GM12878 (cell line): ENCODE results near the gene KIF23. TPM values are rescaled to one million over a fixed set of nuclear protein-coding genes. Genes with fewer than 3 reads are reported as not detected.

Experiments
- ATF2 ChIP-seq: IDR thresholded peaks from 2 replicates; pipeline ENCODE4 v1.6.1; 2012; ENCODE audit warnings: low read length, inconsistent platforms
- BCL3 ChIP-seq: IDR thresholded peaks from 2 replicates; pipeline ENCODE4 v1.6.1; 2011; ENCODE audit warnings: borderline replicate concordance, low read depth, mild to moderate bottlenecking, moderate library complexity, low read length; ENCODE audit not compliant: insufficient read depth, poor library complexity, severe bottlenecking
- CREB1 ChIP-seq: IDR thresholded peaks from 2 replicates; pipeline ENCODE4 v1.6.1; 2012; ENCODE audit warnings: low read depth, mild to moderate bottlenecking, inconsistent platforms
- CREM ChIP-seq: IDR thresholded peaks from 2 replicates; pipeline ENCODE4 v1.6.1; 2014; ENCODE audit warnings: antibody characterized with exemption, low read depth
- ELK1 ChIP-seq: IDR thresholded peaks from 2 replicates; pipeline ENCODE4 v1.6.1; 2012; ENCODE audit warnings: low read depth, low read length, improper control_type of control experiment
- ETV6 ChIP-seq, 2 experiments: fragments of 450-650 bp in 1 of 2; IDR thresholded peaks in 1 of 2; conservative IDR thresholded peaks in 1 of 2; 2 replicates each; pipeline ENCODE4 v1.6.1; 2014; ENCODE audit warnings: antibody characterized with exemption in 1 of 2, borderline replicate concordance in 1 of 2, low read depth in 1 of 2, mild to moderate bottlenecking in 1 of 2, moderate library complexity in 1 of 2
- FOXM1 ChIP-seq: IDR thresholded peaks from 2 replicates; pipeline ENCODE4 v1.6.1; 2012; ENCODE audit warnings: low read depth, mild to moderate bottlenecking, inconsistent platforms, low read length, moderate library complexity
- IKZF2 ChIP-seq, 2 experiments: fragments of 450-650 bp; IDR thresholded peaks; 2 replicates each; pipeline ENCODE4 v1.6.1; 2017; ENCODE audit warnings: mild to moderate bottlenecking in 2 of 2, moderate library complexity in 2 of 2
- IRF5 ChIP-seq: fragments of 450-650 bp; IDR thresholded peaks from 2 replicates; pipeline ENCODE4 v1.6.1; 2017; ENCODE audit warnings: borderline replicate concordance
- MLLT1 ChIP-seq: fragments of 450-650 bp; IDR thresholded peaks from 2 replicates; pipeline ENCODE4 v1.6.1; 2016; ENCODE audit warnings: mild to moderate bottlenecking
- NKRF ChIP-seq: fragments of 450-650 bp; conservative IDR thresholded peaks from 2 replicates; pipeline ENCODE4 v1.6.1; 2017; ENCODE audit warnings: mild to moderate bottlenecking, moderate library complexity
- NR2C1 ChIP-seq: fragments of 450-650 bp; IDR thresholded peaks from 2 replicates; pipeline ENCODE4 v1.6.1; 2017; ENCODE audit warnings: antibody characterized with exemption, mild to moderate bottlenecking, moderate library complexity
- PKNOX1 ChIP-seq: fragments of 450-650 bp; IDR thresholded peaks from 2 replicates; pipeline ENCODE4 v1.6.1; 2016; ENCODE audit warnings: mild to moderate bottlenecking
- POLR2A ChIP-seq: IDR thresholded peaks from 2 replicates; pipeline ENCODE4 v1.6.1; 2011; ENCODE audit warnings: low read depth, mild to moderate bottlenecking, low read length
- POLR2AphosphoS2 ChIP-seq: IDR thresholded peaks from 2 replicates; pipeline ENCODE4 v1.6.1; 2011; ENCODE audit warnings: low read depth, mild to moderate bottlenecking, low read length, improper control_type of control experiment, moderate library complexity
- RUNX3 ChIP-seq: IDR thresholded peaks from 2 replicates; pipeline ENCODE4 v1.6.1; 2012; ENCODE audit warnings: low read length, inconsistent platforms
- STAT1 ChIP-seq: fragments of 450-650 bp; conservative IDR thresholded peaks from 2 replicates; pipeline ENCODE4 v1.6.1; 2014; ENCODE audit warnings: antibody characterized with exemption, mild to moderate bottlenecking
- YY1 ChIP-seq: IDR thresholded peaks from 2 replicates; pipeline ENCODE4 v1.6.1; 2011; ENCODE audit warnings: low read depth, mild to moderate bottlenecking, low read length
- ZNF622 ChIP-seq: fragments of 450-650 bp; IDR thresholded peaks from 2 replicates; pipeline ENCODE4 v1.6.1; 2017; ENCODE audit warnings: mild to moderate bottlenecking, inconsistent platforms
- ZSCAN29 ChIP-seq: fragments of 450-650 bp; IDR thresholded peaks from 2 replicates; pipeline ENCODE4 v1.6.1; 2017; ENCODE audit warnings: mild to moderate bottlenecking, moderate library complexity
- polyA plus RNA-seq, 11 experiments: library from polyadenylated mRNA; depleted of rRNA in 4 of 11; unstranded in 6 of 11; stranded (reverse) in 5 of 11; fragments of >200 nt; fragmentation: Nextera tagmentation in 4 of 11; fragmentation: Illumina TruSeq in 1 of 11; extraction: Ambion mirVana in 4 of 11; extraction: Trizol in 1 of 11; gene quantifications; 1 replicate in 1 of 11; 2 replicates in 10 of 11; pipeline versions ENCODE4 v1.2.1 to v1.2.3, GENCODE V29; 2011 to 2016; ENCODE audit warnings: inconsistent platforms in 2 of 11, missing spikeins in 2 of 11, low read depth in 1 of 11
- total RNA-seq, 4 experiments: library from RNA; depleted of rRNA in 3 of 4; stranded (reverse); fragments of >200 nt in 3 of 4; fragmentation: Illumina TruSeq in 1 of 4; extraction: Trizol in 1 of 4; gene quantifications; 2 replicates each; pipeline versions ENCODE4 v1.2.1 to v1.2.3, GENCODE V29; 2013 to 2021

The KIF23 gene
- total and polyA plus RNA-seq, 10 of the 15 experiments (the other 5 are each of a cell fraction or from before 2014, with no cell fraction given), result 28.0 to 62.5 (median 46.6) TPM

- TF ChIP-seq ELK1, result peak; percentile 88
- peak; percentile 91 for TF ChIP-seq CREB1
- no peak for TF ChIP-seq STAT1
- TF ChIP-seq ZNF622, result no peak
- TF ChIP-seq NR2C1, result no peak
- no peak for TF ChIP-seq ZSCAN29
- TF ChIP-seq ATF2, result no peak
- no peak for TF ChIP-seq POLR2AphosphoS2
- TF ChIP-seq MLLT1, result no peak
- no peak for TF ChIP-seq BCL3
- no peak for TF ChIP-seq ETV6 (conservative IDR thresholded peaks at IDR 0.05 in 1 of 2, IDR thresholded peaks at IDR 0.05 in 1 of 2; ENCODE audit: borderline replicate concordance in 1 of 2, low read depth in 1 of 2)
- TF ChIP-seq IRF5, result no peak
- TF ChIP-seq PKNOX1, result peak; percentile 34; the same call in 1 of the 2 replicates
- TF ChIP-seq CREM, result peak; percentile 89
- TF ChIP-seq YY1, result no peak
- TF ChIP-seq RUNX3, result peak; percentile 52
- TF ChIP-seq NKRF, result peak; percentile 98
- peak; percentile 83 for TF ChIP-seq POLR2A
- TF ChIP-seq FOXM1, result peak; percentile 93
- no peak for TF ChIP-seq IKZF2 (IDR thresholded peaks at IDR 0.05)
These were observed at the start of gene KIF23 (continued) for GRCh38 chr15:69413822-69414700.
